Activated naive CD4-positive, alpha-beta T cell (primary cell): ENCODE results near the gene PTPRN2.
"Not testable (repeated sequence)": the region's sequence is repeated elsewhere in the genome, so short reads cannot be mapped to it uniquely, and the experiment has no call there.

Experiments
- DNase-seq, 4 experiments: peaks; one replicate each; lab custom pipeline; 2025; lab: John Stamatoyannopoulos, UW

The PTPRN2 gene

GRCh38 chr7:157733760-157734395 is 853.7 kb downstream of the PTPRN2 start:
- not testable (repeated sequence) for DNase-seq

GRCh38 chr7:157731126-157731525 is 856.5 kb downstream of the PTPRN2 start:
- DNase-seq, result no peak

- DNase-seq, result no peak
These were observed 857.0 kb downstream of the PTPRN2 start for GRCh38 chr7:157730614-157731013.

GRCh38 chr7:157729566-157729965 is 858.1 kb downstream of the PTPRN2 start:
- DNase-seq, result no peak

- DNase-seq, result no peak
These were observed 859.5 kb downstream of the PTPRN2 start for GRCh38 chr7:157727964-157728615.

- no peak for DNase-seq
These were observed 860.9 kb downstream of the PTPRN2 start for GRCh38 chr7:157726764-157727163.

- not testable (repeated sequence) for DNase-seq
These were observed 862.3 kb downstream of the PTPRN2 start for GRCh38 chr7:157725312-157725711.

GRCh38 chr7:157723205-157723604 is 864.4 kb downstream of the PTPRN2 start:
- no peak for DNase-seq

GRCh38 chr7:157722137-157723060 is 865.2 kb downstream of the PTPRN2 start:
- DNase-seq, result no peak

- no peak for DNase-seq
These were observed 866.0 kb downstream of the PTPRN2 start for GRCh38 chr7:157721468-157722136.

- DNase-seq, result no peak
These were observed 867.6 kb downstream of the PTPRN2 start for GRCh38 chr7:157719705-157720655.

- no peak for DNase-seq
These were observed 868.5 kb downstream of the PTPRN2 start for GRCh38 chr7:157719008-157719682.

- DNase-seq, result no peak
These were observed 869.2 kb downstream of the PTPRN2 start for GRCh38 chr7:157718303-157719007.

- no peak for DNase-seq
These were observed 870.1 kb downstream of the PTPRN2 start for GRCh38 chr7:157717211-157718174.

- DNase-seq, result no peak
These were observed 871.7 kb downstream of the PTPRN2 start for GRCh38 chr7:157715938-157716280.

GRCh38 chr7:157715071-157715937 is 872.3 kb downstream of the PTPRN2 start:
- no peak for DNase-seq

GRCh38 chr7:157714166-157715070 is 873.2 kb downstream of the PTPRN2 start:
- no peak for DNase-seq
